Measurements from ENCODE around the gene CAMK1D. TPM values are rescaled to one million over a fixed set of nuclear protein-coding genes. Genes with fewer than 3 reads are reported as not detected.

Gene CAMK1D
- total and polyA plus RNA-seq, 4 donors = 1.9 to 19.0 (median 7.6) TPM

DNA sequence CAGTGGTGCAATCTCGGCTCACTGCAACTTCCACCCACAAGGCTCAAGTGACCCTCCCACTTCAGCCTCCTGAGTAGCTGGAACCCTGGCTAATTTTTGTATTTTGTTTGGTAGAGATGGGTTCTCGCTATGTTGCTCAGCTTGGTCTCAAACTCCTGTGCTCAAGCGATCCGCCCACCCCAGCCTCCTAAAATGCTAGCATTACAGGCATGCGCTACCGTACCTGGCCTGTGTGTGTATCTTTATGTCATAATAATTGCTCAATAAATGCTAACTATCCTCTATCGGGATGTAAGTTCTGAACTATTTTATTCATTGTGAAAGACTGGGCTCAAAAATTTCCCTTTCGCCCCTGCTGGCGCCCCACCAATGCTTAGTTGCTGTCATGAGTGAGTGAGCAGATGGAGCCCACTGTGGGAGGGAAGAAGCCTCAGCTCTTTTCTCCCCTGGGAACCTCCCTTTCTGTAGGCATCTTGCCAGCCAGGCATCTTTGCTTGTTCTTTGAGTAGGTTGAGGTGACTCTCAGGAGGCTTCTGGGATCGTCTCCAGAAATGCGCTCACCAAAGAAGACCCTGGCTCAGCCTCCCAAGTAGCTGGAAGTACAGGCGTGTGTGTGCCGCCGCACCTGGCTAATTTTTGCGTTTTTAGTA lies 38.3 kb downstream of the CAMK1D start:
- ATAC-seq (ENCODE audit: low FRiP score) (no peak), DNase-seq (peak in 1 of 2 donors; percentile 56)
- Histone ChIP-seq H3K4me3 (ENCODE audit: low read length in 2 of 2) (no peak overlapping the region), H3K9me3 (ENCODE audit: control insufficient read depth, low read length) (no peaks in the 10 kb centered on the region), H3K36me3 (ENCODE audit: control insufficient read depth in 1 of 2, insufficient read depth in 2 of 2, low read length in 1 of 2) (no peaks in the 10 kb centered on the region), H3K27me3 (ENCODE audit: control insufficient read depth in 1 of 2, insufficient read depth in 2 of 2, low read length in 1 of 2) (no peaks in the 10 kb centered on the region), H3K4me1 (ENCODE audit: control insufficient read depth in 1 of 2, insufficient read depth in 2 of 2, low read length in 2 of 2) (no peaks in the 10 kb centered on the region), H3K27ac (ENCODE audit: low read depth in 1 of 2, low read length in 2 of 2) (no peak overlapping the region)
- intact Hi-C loops (cut with DNase I) = no loop called here
- 96 to 97% methylated on average over 15 of the region's 15 CpGs for WGBS, 2 donors

DNA sequence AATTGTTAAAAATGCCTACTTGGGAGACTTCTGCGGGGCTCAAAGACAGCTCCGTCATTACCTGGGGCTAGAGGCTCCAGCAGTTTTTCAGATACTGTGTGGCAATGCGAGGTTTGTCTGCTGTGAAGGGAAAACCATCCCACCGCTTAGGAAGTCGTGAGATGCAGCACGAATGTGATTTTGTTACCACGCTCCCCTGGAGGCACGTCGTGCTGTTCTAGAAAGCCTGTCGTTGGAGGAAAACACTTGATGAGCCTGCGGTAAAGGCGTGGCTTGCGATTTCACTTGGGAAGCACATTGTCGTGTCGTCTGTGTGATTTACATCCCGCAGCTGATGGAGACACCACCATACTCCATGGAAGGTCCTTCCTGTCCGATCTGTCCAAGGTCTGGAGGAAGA lies 39.3 kb downstream of the CAMK1D start:
- Histone ChIP-seq H3K36me3 (ENCODE audit: control insufficient read depth in 1 of 2, insufficient read depth in 2 of 2, low read length in 1 of 2) (no peaks in the 10 kb centered on the region), H3K4me1 (ENCODE audit: control insufficient read depth in 1 of 2, insufficient read depth in 2 of 2, low read length in 2 of 2) (no peaks in the 10 kb centered on the region), H3K27me3 (ENCODE audit: control insufficient read depth in 1 of 2, insufficient read depth in 2 of 2, low read length in 1 of 2) (no peaks in the 10 kb centered on the region), H3K4me3 (ENCODE audit: low read length in 2 of 2) (no peak overlapping the region), H3K27ac (ENCODE audit: low read depth in 1 of 2, low read length in 2 of 2) (no peak overlapping the region), H3K9me3 (ENCODE audit: control insufficient read depth, low read length) (no peaks in the 10 kb centered on the region)
- no peak for ATAC-seq (ENCODE audit: low FRiP score)
- intact Hi-C loops (cut with DNase I) = no loop called here
- WGBS, 2 donors = 89 to 97% methylated on average over 17 of the region's 17 CpGs
- DNase-seq = peak in 1 of 2 donors; percentile 65

DNA sequence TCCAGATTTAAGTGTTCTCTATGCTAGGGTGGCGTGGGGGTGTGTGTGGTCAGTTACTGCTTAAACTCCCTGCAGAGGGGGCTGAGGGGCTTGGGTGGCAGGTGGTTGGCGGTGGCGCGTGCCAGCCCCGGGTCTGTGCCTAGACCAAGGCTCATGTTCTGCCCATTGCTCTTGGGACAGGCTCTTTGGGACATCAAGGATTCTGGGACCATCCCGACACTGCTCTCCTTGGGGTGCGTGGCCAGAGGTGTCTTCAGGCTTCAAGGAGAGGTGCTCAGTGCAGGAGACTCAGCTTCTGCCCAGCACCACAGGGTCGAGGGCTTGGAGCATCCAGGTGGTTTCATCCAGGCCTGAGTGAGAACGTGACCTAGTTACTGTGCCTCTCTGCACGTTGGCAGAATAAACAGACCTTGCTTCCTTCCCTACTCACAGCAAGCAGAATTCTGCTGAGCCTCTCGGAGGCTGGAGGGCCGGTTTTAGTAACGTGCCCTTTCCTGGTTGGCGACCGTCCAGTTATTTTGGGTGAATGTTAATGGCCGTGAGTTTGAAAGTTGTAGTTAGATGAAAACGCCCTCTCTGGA lies 39.9 kb downstream of the CAMK1D start:
- intact Hi-C loops (cut with DNase I) = no loop called here
- H3K27ac ChIP-seq (ENCODE audit: low read depth in 1 of 2, low read length in 2 of 2) = no peak overlapping the region
- WGBS, 2 donors = 38 to 40% methylated on average over 17 of the region's 17 CpGs
- H3K4me1 ChIP-seq (ENCODE audit: control insufficient read depth in 1 of 2, insufficient read depth in 2 of 2, low read length in 2 of 2) = no peaks in the 10 kb centered on the region
- DNase-seq (peak; percentile 66 to 76), ATAC-seq (ENCODE audit: low FRiP score) (peak; percentile 34)
- H3K27me3 ChIP-seq (ENCODE audit: control insufficient read depth in 1 of 2, insufficient read depth in 2 of 2, low read length in 1 of 2) = no peaks in the 10 kb centered on the region
- no peaks in the 10 kb centered on the region for H3K9me3 ChIP-seq (ENCODE audit: control insufficient read depth, low read length)
- H3K36me3 ChIP-seq (ENCODE audit: control insufficient read depth in 1 of 2, insufficient read depth in 2 of 2, low read length in 1 of 2) = no peaks in the 10 kb centered on the region
- H3K4me3 ChIP-seq (ENCODE audit: low read length in 2 of 2) = no peak overlapping the region

DNA sequence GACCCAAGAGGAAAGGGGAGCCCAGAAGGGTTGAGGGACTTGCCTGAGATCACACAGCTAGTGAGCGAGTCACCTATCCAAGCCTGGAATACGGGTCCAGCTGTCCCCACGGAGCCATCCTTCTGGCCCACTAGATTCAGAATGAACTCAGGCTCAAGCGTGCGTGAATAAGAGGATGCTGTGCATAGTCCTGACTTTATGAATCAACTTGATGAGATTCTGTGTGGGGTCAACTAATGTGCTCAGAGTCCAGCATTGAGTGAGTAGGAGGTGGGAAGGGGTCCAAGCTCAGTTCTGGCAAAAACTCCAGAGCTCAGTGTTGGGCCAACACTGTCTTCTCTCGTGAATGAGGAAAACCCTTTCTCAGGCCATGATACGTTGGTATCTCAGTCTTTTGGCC lies 41.4 kb downstream of the CAMK1D start:
- Histone ChIP-seq H3K27ac (ENCODE audit: low read depth in 1 of 2, low read length in 2 of 2) (peak overlapping the region in 1 of 2 donors; percentile 76), H3K4me1 (ENCODE audit: control insufficient read depth in 1 of 2, insufficient read depth in 2 of 2, low read length in 2 of 2) (no peaks in the 10 kb centered on the region), H3K9me3 (ENCODE audit: control insufficient read depth, low read length) (no peaks in the 10 kb centered on the region), H3K4me3 (ENCODE audit: low read length in 2 of 2) (no peak overlapping the region), H3K27me3 (ENCODE audit: control insufficient read depth in 1 of 2, insufficient read depth in 2 of 2, low read length in 1 of 2) (no peaks in the 10 kb centered on the region), H3K36me3 (ENCODE audit: control insufficient read depth in 1 of 2, insufficient read depth in 2 of 2, low read length in 1 of 2) (no peaks in the 10 kb centered on the region)
- 41 to 43% methylated on average over 7 of the region's 7 CpGs for WGBS, 2 donors
- DNase-seq (peak in 1 of 2 donors; percentile 82), ATAC-seq (ENCODE audit: low FRiP score) (peak; percentile 48)
- intact Hi-C loops (cut with DNase I) = loop anchor here in 1 of 2 donors (5.0 kb wide), 1 partner anchor 97 kb away; no protein-coding TSS in a partner anchor

DNA sequence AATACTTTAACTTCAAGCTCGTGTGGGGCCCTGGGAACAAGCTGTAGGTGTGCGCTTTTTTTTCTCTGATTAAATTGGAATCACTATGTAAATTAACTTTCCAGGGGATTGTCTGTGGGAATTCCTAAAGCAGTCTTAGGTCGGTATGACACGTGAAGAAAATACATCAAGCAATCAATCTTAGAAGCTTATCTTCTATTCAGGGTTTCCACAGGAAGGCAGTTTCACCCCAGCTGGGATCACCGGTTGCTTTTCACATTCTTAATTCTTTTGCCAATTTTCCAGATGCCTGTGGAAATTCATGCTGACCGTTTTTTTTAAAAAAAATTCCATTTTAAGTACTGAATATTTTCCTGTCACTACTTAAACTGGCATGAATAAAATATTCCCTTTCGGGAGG lies 41.9 kb downstream of the CAMK1D start:
- WGBS, 2 donors = 11 to 12% methylated on average over 7 of the region's 7 CpGs
- H3K4me1 ChIP-seq (ENCODE audit: control insufficient read depth in 1 of 2, insufficient read depth in 2 of 2, low read length in 2 of 2) = no peaks in the 10 kb centered on the region
- DNase-seq (no peak), ATAC-seq (ENCODE audit: low FRiP score) (no peak)
- no peak overlapping the region for H3K4me3 ChIP-seq (ENCODE audit: low read length in 2 of 2)
- H3K9me3 ChIP-seq (ENCODE audit: control insufficient read depth, low read length) = no peaks in the 10 kb centered on the region
- intact Hi-C loops (cut with DNase I) = loop anchor here in 1 of 2 donors (5.0 kb wide), 1 partner anchor 96 kb away; no protein-coding TSS in a partner anchor
- H3K36me3 ChIP-seq (ENCODE audit: control insufficient read depth in 1 of 2, insufficient read depth in 2 of 2, low read length in 1 of 2) = no peaks in the 10 kb centered on the region
- no peak overlapping the region for H3K27ac ChIP-seq (ENCODE audit: low read depth in 1 of 2, low read length in 2 of 2)
- no peaks in the 10 kb centered on the region for H3K27me3 ChIP-seq (ENCODE audit: control insufficient read depth in 1 of 2, insufficient read depth in 2 of 2, low read length in 1 of 2)

DNA sequence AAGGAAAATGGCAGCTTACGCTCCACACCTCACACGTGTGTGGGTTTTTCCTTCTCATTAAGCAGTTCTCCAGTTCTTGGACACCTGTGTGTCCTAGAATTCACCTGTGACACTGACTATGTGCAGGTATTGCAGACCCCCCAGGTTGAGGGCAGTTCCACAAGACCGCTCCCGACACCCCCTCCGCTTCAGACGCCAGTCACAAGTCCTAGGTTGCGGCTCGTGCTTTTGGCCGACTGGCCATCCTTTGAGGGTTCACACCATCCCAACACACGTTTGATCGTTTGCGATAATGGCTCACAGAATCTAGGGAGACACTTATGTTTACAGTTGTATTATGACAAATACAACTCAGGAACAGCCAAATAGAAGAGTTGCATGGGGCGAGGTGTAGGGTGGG lies 44.5 kb downstream of the CAMK1D start:
- no peak overlapping the region for H3K27ac ChIP-seq (ENCODE audit: low read depth in 1 of 2, low read length in 2 of 2)
- no peaks in the 10 kb centered on the region for H3K9me3 ChIP-seq (ENCODE audit: control insufficient read depth, low read length)
- WGBS, 2 donors = 97 to 98% methylated on average over 13 of the region's 13 CpGs
- DNase-seq (no peak), ATAC-seq (ENCODE audit: low FRiP score) (no peak)
- H3K36me3 ChIP-seq (ENCODE audit: control insufficient read depth in 1 of 2, insufficient read depth in 2 of 2, low read length in 1 of 2) = no peaks in the 10 kb centered on the region
- no peak overlapping the region for H3K4me3 ChIP-seq (ENCODE audit: low read length in 2 of 2)
- H3K27me3 ChIP-seq (ENCODE audit: control insufficient read depth in 1 of 2, insufficient read depth in 2 of 2, low read length in 1 of 2) = no peaks in the 10 kb centered on the region
- intact Hi-C loops (cut with DNase I) = loop anchor here in 1 of 2 donors (5.0 kb wide), 1 partner anchor 93 kb away; no protein-coding TSS in a partner anchor
- peaks cover 3 to 4% of the 10 kb centered on the region in 2 donors for H3K4me1 ChIP-seq (ENCODE audit: control insufficient read depth in 1 of 2, insufficient read depth in 2 of 2, low read length in 2 of 2)

DNA sequence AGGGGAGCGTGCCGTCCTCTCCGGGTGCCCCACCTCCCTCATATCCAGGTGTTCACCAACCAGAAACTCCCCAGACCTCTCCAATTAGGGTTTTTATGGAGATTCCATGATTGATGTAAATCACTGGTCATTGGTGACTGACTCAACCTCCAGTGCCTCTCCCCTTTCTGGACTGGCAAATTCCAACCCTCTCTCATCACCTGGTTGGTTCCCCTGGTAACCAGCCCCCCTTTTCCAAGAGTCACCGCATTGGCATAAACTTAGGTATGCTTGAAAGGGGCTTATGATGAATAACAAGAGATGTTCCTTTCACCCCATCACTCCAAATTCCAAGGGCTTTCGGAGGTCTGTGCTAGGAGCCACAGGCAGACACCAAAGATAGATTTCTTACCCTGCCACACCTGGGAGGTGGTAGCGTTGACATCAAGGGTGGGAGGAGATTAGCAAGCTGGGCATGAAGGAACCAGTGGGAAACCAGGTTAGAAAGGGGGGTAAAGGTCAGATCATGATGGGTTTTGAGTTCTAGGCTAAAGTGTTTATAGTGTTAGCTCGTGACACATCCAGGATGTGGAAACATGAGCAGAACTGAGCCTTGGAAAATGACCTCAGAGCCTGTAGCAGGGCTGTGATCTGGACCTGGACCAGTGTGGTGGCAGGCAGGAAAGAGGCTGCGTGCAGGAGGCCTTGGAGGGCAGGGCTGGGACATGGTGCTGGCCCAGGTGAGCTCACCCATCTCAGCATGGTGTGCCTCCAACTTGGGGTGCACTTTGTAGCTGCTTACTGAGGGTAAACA lies 45.1 kb downstream of the CAMK1D start:
- ATAC-seq (ENCODE audit: low FRiP score) (no peak), DNase-seq (peak in 1 of 2 donors; percentile 64)
- Histone ChIP-seq H3K36me3 (ENCODE audit: control insufficient read depth in 1 of 2, insufficient read depth in 2 of 2, low read length in 1 of 2) (no peaks in the 10 kb centered on the region), H3K4me3 (ENCODE audit: low read length in 2 of 2) (no peak overlapping the region), H3K27ac (ENCODE audit: low read depth in 1 of 2, low read length in 2 of 2) (no peak overlapping the region), H3K27me3 (ENCODE audit: control insufficient read depth in 1 of 2, insufficient read depth in 2 of 2, low read length in 1 of 2) (no peaks in the 10 kb centered on the region), H3K9me3 (ENCODE audit: control insufficient read depth, low read length) (no peaks in the 10 kb centered on the region), H3K4me1 (ENCODE audit: control insufficient read depth in 1 of 2, insufficient read depth in 2 of 2, low read length in 2 of 2) (peaks cover 3 to 4% of the 10 kb centered on the region in 2 donors)
- 78 to 89% methylated on average over 8 of the region's 8 CpGs for WGBS, 2 donors
- intact Hi-C loops (cut with DNase I) = loop anchor here in 1 of 2 donors (5.0 kb wide), 1 partner anchor 93 kb away; no protein-coding TSS in a partner anchor

DNA sequence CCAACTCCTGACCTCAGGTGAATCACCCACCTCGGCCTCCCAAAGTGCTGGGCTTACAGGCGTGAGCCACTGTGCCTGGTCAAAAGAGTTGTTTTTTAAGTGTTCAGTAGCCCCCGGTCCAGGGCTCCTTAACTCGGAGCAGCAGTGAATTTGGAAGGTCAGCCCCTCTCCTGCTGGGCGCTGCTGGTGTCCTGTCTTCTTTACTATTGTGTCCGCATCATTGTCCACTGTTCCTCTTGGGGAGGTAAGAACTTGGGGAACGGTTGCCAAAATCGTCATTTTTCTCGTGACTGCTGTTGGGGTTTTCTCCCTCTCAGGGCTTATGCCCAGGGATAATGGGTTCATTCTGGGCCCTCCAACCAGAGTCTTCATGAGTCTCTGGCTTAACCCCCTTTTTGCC lies 46.7 kb downstream of the CAMK1D start:
- H3K27ac ChIP-seq (ENCODE audit: low read depth in 1 of 2, low read length in 2 of 2) = no peak overlapping the region
- intact Hi-C loops (cut with DNase I) = no loop called here
- no peaks in the 10 kb centered on the region for H3K36me3 ChIP-seq (ENCODE audit: control insufficient read depth in 1 of 2, insufficient read depth in 2 of 2, low read length in 1 of 2)
- ATAC-seq (ENCODE audit: low FRiP score) (no peak), DNase-seq (no peak)
- H3K27me3 ChIP-seq (ENCODE audit: control insufficient read depth in 1 of 2, insufficient read depth in 2 of 2, low read length in 1 of 2) = no peaks in the 10 kb centered on the region
- H3K4me3 ChIP-seq (ENCODE audit: low read length in 2 of 2) = no peak overlapping the region
- peaks cover 3 to 4% of the 10 kb centered on the region in 2 donors for H3K4me1 ChIP-seq (ENCODE audit: control insufficient read depth in 1 of 2, insufficient read depth in 2 of 2, low read length in 2 of 2)
- H3K9me3 ChIP-seq (ENCODE audit: control insufficient read depth, low read length) = no peaks in the 10 kb centered on the region
- WGBS, 2 donors = 96 to 97% methylated on average over 9 of the region's 9 CpGs

Data from aorta (tissue), 5 donors.